NCI-H2081 treated with DMSO at 0.1 percent for 48 hours (cell line): ENCODE data around the gene TNK1.

ENCODE experiments used
- DNase-seq: peaks from one replicate; lab custom pipeline; 2025; lab: John Stamatoyannopoulos, UW

The TNK1 gene

DNA sequence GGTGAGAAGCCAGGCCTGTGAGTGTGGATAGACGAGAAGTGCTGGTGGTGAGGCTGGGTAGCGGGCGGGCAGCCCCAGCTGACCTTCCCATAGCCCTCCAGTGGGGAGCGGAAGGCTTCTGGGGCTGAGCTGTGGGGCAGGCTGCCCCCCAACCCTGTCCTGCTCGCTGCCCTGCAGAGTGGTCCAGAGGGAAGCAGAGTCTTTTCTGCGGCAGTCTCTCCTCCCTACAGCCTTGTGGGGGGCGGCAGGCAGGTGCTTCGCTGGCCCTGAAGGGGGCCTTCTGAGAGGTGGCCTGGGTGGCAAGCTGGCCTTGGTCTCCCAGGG lies 30.5 kb downstream of the TNK1 start:
- no peak for DNase-seq

DNA sequence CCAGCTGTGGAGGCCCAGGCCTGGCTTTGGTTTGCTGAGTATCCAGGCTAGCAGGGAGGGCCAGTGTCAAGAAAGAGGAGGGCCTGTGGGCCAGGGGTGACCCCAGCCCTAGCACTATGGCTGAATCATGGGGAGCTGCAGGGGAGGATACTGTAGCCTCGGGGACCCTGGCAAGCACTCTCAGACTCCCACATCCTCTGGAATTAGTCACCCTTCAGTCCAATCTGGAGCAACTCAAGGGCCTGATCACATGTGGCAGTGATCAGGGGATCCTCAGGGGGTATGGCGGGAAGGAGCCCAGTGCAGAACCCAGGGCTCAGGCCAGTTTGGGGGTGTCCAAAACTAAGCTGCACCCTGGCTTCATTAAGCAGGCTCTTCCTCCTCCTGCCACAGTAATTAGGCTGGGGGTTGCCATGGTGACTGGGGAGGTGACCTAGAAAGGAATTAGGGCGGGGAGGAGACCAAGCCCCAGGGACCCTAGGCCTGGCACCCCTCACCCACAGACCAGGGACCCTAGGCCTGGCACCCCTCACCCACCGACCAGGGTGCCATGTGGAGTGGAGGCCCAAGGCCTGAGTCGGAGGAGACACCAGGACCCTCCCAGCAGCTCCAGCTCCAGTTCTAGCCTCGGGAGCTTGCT lies 32.6 kb downstream of the TNK1 start:
- no peak for DNase-seq

DNA sequence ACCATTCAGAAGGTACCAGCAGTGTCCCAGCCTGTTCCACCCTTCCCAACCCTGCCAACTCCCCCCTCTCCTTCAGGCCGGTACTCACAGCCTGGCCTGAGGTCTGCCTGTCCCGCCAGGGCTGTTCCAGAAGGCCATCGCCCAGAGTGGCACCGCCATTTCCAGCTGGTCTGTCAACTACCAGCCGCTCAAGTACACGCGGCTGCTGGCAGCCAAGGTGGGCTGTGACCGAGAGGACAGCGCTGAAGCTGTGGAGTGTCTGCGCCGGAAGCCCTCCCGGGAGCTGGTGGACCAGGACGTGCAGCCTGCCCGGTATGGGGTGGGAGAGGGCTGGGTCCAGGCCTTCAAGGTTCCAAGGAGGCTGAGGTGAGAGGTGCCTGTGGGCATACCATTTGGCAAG lies 33.9 kb downstream of the TNK1 start:
- no peak for DNase-seq

DNA sequence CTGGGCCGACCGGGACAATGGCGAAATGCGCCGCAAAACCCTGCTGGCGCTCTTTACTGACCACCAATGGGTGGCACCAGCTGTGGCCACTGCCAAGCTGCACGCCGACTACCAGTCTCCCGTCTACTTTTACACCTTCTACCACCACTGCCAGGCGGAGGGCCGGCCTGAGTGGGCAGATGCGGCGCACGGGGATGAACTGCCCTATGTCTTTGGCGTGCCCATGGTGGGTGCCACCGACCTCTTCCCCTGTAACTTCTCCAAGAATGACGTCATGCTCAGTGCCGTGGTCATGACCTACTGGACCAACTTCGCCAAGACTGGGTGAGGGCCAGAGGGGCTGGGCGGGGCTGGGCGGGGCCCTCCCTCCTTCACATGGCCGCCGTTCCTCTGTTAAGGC lies 34.9 kb downstream of the TNK1 start:
- no peak for DNase-seq

DNA sequence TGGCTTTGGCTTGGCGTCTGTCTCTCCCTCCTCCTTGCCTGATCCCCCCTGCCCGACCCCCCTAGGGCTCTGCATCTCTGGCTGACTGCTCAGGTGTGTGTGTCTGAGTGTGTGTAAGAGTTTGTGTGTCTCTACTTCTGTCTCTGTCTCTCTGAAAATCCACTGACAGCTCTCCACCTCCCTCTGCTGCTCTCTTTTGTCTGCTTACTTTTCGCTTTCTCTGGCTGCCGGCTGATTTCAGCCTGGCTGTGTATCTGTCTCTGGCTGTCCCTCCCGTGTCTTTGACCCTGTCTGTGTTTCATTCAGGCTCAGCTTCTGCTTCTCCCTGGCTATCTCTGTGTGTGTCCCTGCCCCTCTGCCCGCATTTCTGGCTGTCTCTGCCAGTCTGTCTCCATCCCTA lies 35.4 kb downstream of the TNK1 start:
- no peak for DNase-seq

DNA sequence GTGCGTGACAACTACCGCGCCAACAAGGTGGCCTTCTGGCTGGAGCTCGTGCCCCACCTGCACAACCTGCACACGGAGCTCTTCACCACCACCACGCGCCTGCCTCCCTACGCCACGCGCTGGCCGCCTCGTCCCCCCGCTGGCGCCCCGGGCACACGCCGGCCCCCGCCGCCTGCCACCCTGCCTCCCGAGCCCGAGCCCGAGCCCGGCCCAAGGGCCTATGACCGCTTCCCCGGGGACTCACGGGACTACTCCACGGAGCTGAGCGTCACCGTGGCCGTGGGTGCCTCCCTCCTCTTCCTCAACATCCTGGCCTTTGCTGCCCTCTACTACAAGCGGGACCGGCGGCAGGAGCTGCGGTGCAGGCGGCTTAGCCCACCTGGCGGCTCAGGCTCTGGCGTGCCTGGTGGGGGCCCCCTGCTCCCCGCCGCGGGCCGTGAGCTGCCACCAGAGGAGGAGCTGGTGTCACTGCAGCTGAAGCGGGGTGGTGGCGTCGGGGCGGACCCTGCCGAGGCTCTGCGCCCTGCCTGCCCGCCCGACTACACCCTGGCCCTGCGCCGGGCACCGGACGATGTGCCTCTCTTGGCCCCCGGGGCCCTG lies 36.3 kb downstream of the TNK1 start:
- no peak for DNase-seq

DNA sequence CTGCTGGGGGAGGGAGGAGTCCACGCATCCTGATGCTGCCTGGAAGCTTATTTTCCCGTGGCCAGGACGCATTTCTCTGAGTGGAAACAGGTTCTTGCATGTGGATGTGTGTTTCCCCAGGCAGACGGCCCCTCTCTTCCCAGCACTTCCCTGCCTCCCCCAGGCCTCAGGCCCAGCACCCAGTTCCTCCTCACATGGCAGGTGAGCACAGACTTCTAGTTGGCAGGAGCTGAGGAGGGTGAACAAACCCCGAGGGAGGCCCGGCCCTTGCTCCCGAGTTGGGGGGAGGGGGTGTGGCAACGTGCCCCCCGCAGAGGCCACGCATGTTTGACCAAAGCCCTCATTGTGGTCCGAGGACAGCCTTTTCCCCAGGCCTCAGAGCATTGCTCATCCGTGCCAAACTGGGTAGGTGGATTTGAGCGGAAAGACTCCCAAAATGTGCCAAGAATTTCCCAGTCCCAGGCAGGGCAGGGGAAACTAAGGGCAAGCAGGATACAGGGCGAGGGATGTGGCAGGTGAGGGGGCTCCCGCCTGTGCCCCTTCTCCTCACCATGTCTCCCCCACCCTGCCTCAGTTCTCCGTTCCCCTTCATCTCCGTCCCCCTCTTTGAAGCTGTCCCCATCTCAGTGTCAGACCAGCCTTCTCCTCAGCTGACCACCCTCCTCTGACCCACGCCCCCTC lies 37.7 kb downstream of the TNK1 start:
- DNase-seq, result no peak

DNA sequence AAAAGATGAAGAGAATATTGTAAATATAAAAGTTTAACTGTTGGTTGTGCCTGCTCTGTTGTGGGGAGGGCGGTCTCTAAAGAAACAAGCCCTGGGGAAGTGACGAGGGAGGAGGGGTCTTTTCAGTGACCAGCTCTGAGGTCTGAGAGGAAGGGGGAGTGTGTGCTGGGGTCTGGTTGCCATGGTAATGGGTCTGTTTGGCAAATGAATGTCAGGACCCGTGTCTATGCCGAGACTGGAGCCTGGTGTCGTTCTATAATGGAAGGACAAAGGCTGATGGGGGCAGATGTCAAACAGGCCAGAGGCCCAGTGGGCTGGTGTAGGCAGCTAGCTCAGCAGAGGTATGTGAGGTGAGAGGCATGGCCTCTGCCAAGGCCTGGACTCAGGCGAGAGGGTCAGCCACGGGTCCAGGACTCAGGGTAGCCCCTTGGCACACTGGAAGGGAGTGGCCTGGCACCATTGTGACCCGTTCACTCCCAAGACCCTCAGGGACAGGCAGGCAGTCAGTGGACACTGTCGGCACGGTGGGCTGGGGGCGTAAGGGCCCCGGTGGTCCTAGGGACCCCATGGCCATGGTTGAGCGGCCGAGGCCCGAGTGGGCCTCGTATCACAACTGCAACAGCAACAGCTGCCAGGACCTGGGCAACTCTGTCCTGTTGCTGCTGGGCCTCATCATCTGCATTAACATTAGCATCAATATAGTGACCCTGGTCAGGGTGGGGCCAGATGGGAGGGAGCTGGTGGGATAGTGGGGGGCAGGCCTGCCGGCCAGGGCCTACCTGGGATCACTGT lies 39.1 kb downstream of the TNK1 start, which contains the start of gene SPEM1:
Gene SPEM1 (plus strand): TSS at position 506 of the 792 bp plus-strand sequence. CDS start 61 bp downstream, at position 567.
- no peak for DNase-seq

DNA sequence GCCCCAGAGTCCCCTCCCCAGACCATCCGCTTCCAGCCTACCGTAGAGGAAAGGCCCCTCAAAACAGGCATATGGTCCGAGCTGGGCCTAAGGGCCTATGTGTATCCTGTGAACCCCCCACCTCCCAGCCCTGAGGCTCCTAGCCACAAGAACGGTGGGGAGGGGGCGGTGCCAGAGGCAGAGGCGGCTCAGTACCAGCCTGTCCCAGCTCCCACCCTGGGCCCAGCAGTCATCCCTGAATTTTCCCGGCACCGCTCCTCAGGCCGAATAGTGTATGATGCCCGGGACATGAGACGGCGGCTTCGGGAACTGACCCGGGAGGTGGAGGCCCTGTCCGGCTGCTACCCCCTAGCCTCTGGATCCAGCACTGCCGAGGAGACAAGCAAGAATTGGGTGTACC lies 40.3 kb downstream of the TNK1 start:
- DNase-seq, result no peak

DNA sequence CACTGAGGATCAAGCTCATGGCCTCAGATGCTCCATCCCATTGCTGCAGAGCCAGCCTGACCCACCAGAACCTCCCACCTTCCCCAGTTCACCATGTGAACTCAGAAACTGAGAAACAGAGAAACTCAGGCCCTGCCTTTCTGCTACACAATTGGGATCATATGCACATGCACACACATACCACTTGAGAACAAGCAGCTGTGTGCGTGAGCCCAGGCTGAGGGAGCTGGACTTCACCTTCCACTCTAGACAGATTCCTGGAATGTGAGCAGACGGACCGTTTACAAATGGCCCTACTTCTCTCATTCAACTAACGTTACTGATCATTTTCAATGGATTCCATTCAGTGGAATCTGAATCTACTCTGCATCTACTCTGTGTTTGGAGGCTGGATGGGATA lies 42.8 kb downstream of the TNK1 start:
- no peak for DNase-seq

DNA sequence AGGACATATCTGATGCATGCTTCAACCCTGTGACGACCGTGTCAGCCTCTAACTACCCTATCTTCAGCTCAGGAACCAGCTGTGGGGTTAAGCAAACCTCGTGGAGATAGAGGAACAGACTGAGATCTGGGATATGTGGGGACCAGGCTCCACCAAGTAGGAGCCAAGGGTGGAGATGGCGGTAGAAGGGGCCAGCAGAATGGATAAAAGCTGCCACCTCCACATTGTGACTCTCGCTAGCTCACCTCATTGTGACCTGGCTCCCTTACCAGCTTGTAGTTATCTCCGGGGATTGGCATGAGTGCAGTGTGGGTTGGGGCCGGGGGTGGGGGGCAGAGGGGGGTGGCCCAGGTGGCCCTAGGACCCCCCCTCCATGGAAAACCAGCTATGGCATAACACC lies 44.4 kb downstream of the TNK1 start, which contains the start of gene SPEM2:
Gene SPEM2 (plus strand): TSS at position 301 of the 400 bp plus-strand sequence. CDS start 73 bp downstream, at position 374.
- no peak for DNase-seq

DNA sequence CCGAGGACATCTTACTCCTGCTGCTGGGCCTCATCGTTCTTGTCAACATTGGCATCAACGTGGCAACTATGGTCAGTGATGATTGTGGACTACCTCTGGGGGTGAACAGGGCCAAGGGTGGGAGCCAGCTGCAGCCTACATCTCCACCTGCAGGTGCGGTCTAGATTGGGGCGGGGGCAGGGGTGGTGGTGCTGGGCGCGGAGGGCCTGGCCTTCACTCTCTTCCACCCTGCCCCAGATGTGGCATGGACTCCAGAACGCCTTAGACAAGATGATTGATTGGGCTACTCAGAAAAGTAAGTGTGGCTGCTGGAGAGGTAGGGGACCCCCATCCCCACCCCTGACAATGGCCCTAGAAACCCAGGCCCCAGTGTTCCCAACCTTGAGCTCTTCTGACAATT lies 44.9 kb downstream of the TNK1 start:
- DNase-seq, result no peak

DNA sequence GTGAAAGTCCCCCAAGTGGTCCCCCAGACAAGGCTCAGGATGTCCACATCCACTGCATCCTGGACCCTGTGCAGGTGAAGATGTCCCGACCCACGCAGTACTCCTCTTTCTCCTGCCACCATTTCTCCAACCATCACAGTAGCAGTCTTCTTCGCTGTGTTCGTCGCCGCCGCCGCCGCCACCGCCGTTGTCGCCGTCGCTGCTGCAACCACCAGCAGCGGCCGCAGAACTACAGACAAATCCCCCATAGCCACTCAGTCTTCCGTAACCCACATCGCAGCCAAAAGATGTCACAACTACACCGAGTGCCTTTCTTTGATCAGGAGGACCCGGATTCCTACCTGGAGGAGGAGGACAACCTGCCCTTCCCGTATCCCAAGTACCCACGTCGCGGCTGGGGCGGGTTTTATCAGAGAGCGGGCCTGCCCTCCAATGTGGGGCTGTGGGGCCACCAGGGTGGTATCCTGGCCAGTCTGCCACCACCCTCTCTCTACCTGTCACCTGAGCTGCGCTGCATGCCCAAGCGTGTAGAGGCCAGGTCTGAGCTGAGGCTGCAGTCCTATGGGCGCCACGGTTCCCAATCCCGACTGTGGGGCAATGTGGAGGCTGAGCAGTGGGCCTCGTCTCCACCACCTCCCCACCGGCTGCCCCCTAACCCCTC lies 45.4 kb downstream of the TNK1 start:
- DNase-seq, result no peak

DNA sequence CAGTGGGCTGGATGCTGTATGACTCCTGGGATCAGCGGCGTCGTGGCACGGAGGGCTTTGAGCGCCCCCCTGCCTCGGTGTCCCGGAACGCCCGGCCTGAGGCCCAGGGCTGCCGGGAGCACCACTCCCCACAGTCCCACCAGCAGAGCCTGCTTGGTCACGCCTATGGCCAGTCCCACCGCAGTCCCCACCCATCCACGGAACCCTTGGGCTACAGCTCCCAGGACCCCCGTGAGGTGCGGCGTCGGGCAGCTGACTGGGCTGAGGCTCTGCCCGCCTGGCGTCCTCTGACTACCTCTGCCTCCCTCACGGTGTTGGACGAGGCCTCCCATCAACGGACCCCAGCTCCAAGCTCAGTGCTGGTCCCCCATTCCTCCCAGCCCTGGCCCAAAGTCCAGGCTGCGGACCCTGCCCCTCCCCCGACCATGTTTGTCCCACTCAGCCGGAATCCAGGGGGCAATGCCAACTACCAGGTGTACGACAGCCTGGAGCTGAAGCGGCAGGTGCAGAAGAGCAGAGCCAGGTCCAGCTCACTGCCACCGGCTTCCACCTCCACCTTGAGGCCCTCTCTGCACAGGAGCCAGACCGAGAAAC lies 46.1 kb downstream of the TNK1 start:
- no peak for DNase-seq

DNA sequence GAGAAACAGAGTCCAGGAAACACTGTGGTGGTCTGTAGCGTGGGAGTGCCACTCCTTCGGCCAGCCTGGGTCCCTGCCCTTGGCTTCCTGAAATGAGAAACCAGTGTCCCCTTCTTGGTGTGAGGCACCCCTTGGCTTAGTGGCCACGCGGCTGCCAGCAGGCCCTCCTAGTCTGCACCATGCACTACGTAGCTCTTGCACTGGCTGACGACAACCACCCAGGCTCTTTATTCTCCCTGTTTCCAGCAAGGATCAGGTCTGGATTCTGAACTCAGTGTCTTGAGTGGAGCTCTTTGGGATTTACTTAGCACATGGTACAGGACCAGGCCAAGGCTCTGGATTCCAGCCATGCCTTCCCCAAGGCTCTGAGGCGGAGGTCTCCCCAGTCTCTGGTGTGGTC lies 46.7 kb downstream of the TNK1 start:
- DNase-seq, result no peak

DNA sequence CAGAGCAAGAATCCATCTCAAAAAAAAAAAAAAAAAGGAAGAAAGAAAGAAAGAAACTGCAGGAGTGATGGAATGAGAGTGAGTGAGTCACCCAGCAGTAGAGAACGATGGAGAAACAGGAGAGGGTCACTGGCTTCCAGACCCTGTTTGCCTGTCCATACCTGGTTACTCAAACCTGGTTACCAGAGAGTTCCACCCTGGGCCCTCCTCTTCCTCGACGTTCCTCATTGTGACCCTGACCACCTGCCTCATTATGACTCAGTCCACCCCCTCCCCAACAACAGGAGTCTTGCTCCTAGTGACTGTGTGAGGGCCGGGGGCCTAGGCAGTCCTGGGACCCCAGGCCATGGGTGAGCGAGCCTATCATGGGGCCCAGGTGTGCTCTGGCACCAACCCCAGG lies 47.7 kb downstream of the TNK1 start, which contains the start of gene SPEM3:
Gene SPEM3 (plus strand): TSS at position 301 of the 400 bp plus-strand sequence. CDS start 46 bp downstream, at position 347.
- no peak for DNase-seq

DNA sequence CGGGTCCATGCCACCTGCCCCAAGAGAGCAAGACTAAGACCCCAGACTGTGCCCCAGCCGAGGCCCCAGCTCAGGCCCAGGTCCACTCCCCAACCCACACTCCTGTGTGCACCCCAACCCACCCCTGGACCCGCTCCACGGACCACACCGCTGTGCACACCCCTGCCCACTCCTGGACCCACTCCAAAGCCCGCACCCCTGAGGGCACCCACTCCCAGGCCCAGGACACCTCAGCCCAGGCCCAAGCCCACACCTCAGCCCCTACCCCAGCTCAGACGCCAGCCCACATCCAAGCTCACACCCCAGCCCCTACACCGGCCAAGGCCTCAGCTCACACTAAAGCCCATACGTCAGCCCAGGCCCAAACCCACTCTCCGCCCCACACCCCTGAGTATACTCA lies 48.8 kb downstream of the TNK1 start:
- DNase-seq, result no peak

DNA sequence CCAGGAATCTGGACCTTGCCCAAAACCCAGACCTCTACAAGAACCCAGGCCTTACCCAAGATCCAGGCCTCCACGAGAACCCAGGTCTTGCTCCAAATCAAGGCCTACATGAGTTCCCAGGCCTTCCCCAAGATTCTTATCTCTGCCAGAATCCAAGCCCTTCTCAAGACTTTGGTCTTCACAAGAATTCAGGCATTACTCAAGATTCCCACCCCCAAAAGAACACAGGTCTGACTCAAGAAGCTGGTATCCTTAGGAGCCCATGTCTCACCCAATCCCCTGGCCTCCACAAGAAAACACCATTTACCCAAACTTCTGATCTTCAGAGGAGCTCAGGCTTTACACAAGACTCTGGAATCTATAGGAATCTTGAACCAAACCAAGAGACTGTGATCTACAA lies 50.3 kb downstream of the TNK1 start:
- DNase-seq, result no peak

DNA sequence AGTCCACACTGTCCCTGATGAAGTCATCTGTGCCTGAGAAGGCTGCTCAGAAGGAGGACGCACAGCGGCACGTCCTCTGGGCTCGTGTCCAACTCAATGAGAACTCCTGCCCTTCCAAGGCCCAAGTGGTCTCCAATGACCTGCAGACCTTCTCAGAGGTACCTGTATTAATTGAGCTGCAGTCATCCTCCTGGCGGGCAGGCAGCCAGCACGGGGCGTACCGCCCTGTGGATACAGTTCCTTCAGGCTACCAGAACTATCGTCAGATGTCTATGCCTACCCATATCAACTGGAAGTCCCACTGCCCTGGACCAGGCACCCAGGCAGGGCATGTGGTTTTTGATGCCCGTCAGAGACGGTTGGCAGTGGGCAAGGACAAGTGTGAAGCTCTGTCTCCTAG lies 51.4 kb downstream of the TNK1 start:
- no peak for DNase-seq

DNA sequence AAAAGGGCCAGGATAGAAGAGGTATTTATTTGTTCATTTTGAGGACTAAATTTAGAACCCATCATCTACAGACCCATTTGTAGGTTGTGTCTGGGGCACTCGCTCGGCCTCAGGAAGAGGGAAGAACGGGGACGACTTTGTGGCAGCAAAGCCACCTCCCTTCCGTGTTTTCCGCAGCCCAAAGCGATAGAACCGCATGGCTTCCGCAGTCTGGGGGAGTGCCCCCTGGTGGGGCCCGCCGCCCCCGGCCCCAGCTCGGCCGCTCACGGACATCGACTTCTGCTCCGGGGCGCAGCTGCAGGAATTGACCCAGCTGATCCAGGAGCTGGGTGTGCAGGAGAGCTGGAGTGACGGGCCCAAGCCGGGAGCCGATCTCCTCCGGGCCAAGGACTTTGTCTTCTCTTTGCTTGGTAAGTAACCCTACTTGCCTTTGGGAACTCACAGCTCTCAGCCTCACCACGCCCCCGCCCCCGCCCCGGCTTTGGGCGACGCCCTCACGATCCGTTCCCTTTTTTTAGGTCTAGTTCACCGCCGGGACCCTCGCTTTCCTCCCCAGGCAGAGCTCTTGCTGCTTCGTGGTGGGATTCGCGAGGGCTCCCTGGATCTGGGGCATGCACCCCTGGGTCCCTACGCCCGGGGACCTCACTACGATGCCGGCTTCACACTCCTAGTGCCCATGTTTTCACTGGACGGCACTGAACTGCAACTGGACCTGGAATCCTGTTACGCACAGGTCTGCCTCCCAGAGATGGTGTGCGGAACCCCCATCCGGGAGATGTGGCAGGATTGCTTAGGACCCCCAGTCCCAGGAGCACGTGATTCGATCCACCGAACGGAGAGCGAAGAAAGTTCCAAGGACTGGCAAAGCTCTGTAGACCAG lies 55.0 kb downstream of the TNK1 start:
- no peak for DNase-seq
